HCT116 (cell line): Measurements from ENCODE around the gene DAPK1. TPM values are rescaled to one million over a fixed set of nuclear protein-coding genes. Genes with fewer than 3 reads are reported as not detected.

Experiments used
- ATAC-seq: fragments of 200-7000 bp; cut with Tn5 transposase; 2 replicates; pipeline ENCODE4 v1.9.1; 2020; ENCODE audit warnings: mild to moderate bottlenecking, moderate library complexity
- BruUV-seq: library from RNA; stranded (reverse); fragments of 400-500 nt; replicated peaks from 2 replicates; lab custom pipeline; 2021; lab: Mats Ljungman, UMichigan
- CTCF ChIA-PET: fragments of 300-600 bp; sonication (Branson Sonifier 250); formaldehyde crosslinking; loops from one replicate; lab custom pipeline; 2021; ENCODE audit warnings: antibody characterized with exemption; lab: Charles Lee
- POLR2A ChIA-PET: fragments of 300-600, 350-600 bp; sonication (Branson Sonifier 250); formaldehyde crosslinking; loops from one replicate; lab custom pipeline; 2021; ENCODE audit warnings: antibody characterized with exemption; lab: Charles Lee
- RAD21 ChIA-PET, 2 experiments: fragments of 300-600 bp; sonication (Branson Sonifier 250); formaldehyde crosslinking; loops; one replicate each; lab custom pipeline; 2023; ENCODE audit warnings: low total read pairs in 2 of 2; ENCODE audit not compliant: uncharacterized antibody in 2 of 2, unreplicated experiment in 2 of 2, low non-redundant PET in 1 of 2; lab: Charles Lee
- DNase-seq: peaks from one replicate; pipeline ENCODE4 v3.0.0-alpha.2; 2010; ENCODE audit warnings: low read depth, low spot score
- H2AFZ ChIP-seq: fragments of 200-600 bp; shearing (Covaris generic), sonication (generic); 2 replicates; pipeline ENCODE4 v1.6.1; 2017; ENCODE audit warnings: low read depth, mixed run types, mixed read lengths, antibody characterized with exemption, low read length; ENCODE audit not compliant: poor library complexity, severe bottlenecking
- H3K27ac ChIP-seq: 2 replicates; pipeline ENCODE4 v1.5.1; 2012; ENCODE audit warnings: low read depth, low read length
- H3K27me3 ChIP-seq: fragments of 200-600 bp; sonication (generic); 2 replicates; pipeline ENCODE4 v1.6.1; 2016; ENCODE audit warnings: mixed run types, low read length, mixed read lengths; ENCODE audit not compliant: insufficient read depth
- H3K36me3 ChIP-seq, 2 experiments: fragments of 200-500 bp in 1 of 2; fragments of 200-600 bp in 1 of 2; sonication (Bioruptor generic) in 1 of 2; sonication (generic) in 1 of 2; 2 replicates each; pipeline versions ENCODE4 v1.5.1 to v1.6.1; 2014 to 2016; ENCODE audit warnings: low read length in 2 of 2, inconsistent platforms in 1 of 2, mixed read lengths in 1 of 2, mixed run types in 1 of 2; ENCODE audit not compliant: insufficient read depth in 2 of 2, control insufficient read depth in 1 of 2
- H3K4me1 ChIP-seq, 2 experiments: fragments of 200-600 bp in 1 of 2; sonication (generic) in 1 of 2; 2 replicates each; pipeline versions ENCODE4 v1.5.1 to v1.6.1; 2012 to 2017; ENCODE audit warnings: low read length in 2 of 2, inconsistent platforms in 1 of 2, mild to moderate bottlenecking in 1 of 2, mixed read lengths in 1 of 2, mixed run types in 1 of 2, moderate library complexity in 1 of 2; ENCODE audit not compliant: insufficient read depth in 2 of 2, control insufficient read depth in 1 of 2
- H3K4me2 ChIP-seq: fragments of 200-600 bp; sonication (generic); 2 replicates; pipeline ENCODE4 v1.6.1; 2017; ENCODE audit warnings: mixed run types, low read length, mixed read lengths
- H3K4me3 ChIP-seq, 2 experiments: fragments of 200-600 bp in 1 of 2; sonication (generic) in 1 of 2; replicated peaks in 1 of 2; 2 replicates each; pipeline ENCODE4 v1.5.1; 2011 to 2016; ENCODE audit warnings: low read length in 2 of 2, control low read depth in 1 of 2, low read depth in 1 of 2, mild to moderate bottlenecking in 1 of 2, mixed read lengths in 1 of 2, mixed run types in 1 of 2
- H3K79me2 ChIP-seq: fragments of 200-600 bp; sonication (generic); 2 replicates; pipeline ENCODE4 v1.6.1; 2017; ENCODE audit warnings: mild to moderate bottlenecking, mixed run types, low read length, moderate library complexity, mixed read lengths; ENCODE audit not compliant: insufficient read depth
- H3K9ac ChIP-seq: fragments of 200-600 bp; sonication (generic); 2 replicates; pipeline ENCODE4 v1.6.1; 2016; ENCODE audit warnings: low read length, mixed read lengths
- H3K9me2 ChIP-seq: fragments of 200-600 bp; sonication (generic), shearing (Covaris generic); 2 replicates; pipeline ENCODE4 v1.6.1; 2017; ENCODE audit warnings: mixed run types, mild to moderate bottlenecking, moderate library complexity; ENCODE audit not compliant: insufficient read depth
- H3K9me3 ChIP-seq, 2 experiments: fragments of 200-500 bp in 1 of 2; fragments of 200-600 bp in 1 of 2; sonication (Bioruptor generic) in 1 of 2; sonication (generic) in 1 of 2; 2 replicates each; pipeline ENCODE4 v1.6.1; 2014 to 2017; ENCODE audit warnings: low read length in 2 of 2, mixed read lengths in 2 of 2, inconsistent platforms in 1 of 2, low read depth in 1 of 2, mild to moderate bottlenecking in 1 of 2, mixed run types in 1 of 2, moderate library complexity in 1 of 2; ENCODE audit not compliant: control insufficient read depth in 1 of 2, insufficient read depth in 1 of 2
- H4K20me1 ChIP-seq: fragments of 200-600 bp; sonication (generic), shearing (Covaris generic); 2 replicates; pipeline ENCODE4 v1.6.1; 2017; ENCODE audit warnings: mixed run types, mild to moderate bottlenecking, moderate library complexity; ENCODE audit not compliant: insufficient read depth
- FOSL1 ChIP-seq: IDR thresholded peaks from 2 replicates; pipeline ENCODE4 v1.6.1; 2012; ENCODE audit warnings: low read depth
- POLR2AphosphoS5 ChIP-seq: IDR thresholded peaks from 2 replicates; pipeline ENCODE4 v1.6.1; 2011; ENCODE audit warnings: mild to moderate bottlenecking, low read depth, low read length, moderate library complexity
- TCF7L2 ChIP-seq: IDR thresholded peaks from 2 replicates; pipeline ENCODE4 v1.7.0; 2011; ENCODE audit warnings: borderline replicate concordance, inconsistent platforms; ENCODE audit not compliant: insufficient read depth, insufficient read length; ENCODE audit errors: extremely low read depth
- intact Hi-C: fragments of 100-400 bp; cut with micrococcal nuclease; formaldehyde crosslinking; loops from 2 replicates; pipeline ENCODE4 v1.10.0; 2022
- total RNA-seq: library from RNA; stranded (reverse); gene quantifications from one replicate; pipeline ENCODE4 v1.2.1, GENCODE V29; 2021; ENCODE audit not compliant: unreplicated experiment

Gene DAPK1
- total RNA-seq, 1 experiment from 2014 or later, result 5.6 TPM

DNA sequence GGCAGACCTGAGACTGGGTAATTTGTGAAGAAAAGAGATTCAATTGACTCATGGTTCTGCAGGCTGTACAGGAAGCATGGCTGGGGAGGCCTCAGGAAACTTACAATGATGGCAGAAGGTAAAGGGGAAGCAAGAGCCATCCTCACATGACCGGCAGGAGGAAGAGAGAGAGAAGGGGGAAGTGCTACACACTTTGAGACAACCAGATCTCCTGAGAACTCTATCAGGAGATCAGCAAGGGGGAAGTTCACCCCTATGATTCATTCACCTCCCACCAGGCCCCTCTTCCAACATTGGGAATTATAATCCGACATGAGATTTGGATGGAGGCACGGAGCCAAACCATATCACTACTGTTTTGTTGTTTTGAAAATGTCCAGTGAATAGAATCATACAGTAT lies 110.2 kb downstream of the DAPK1 start:
- H3K4me2 ChIP-seq, result no peak overlapping the region
- H3K36me3 ChIP-seq, result no peaks in the 10 kb centered on the region
- H3K9me3 ChIP-seq, result no peaks in the 10 kb centered on the region
- no peaks in the 10 kb centered on the region for H4K20me1 ChIP-seq
- no peak for DNase-seq
- TF ChIP-seq FOSL1, result no peak
- H2AFZ ChIP-seq, result no peak overlapping the region
- peaks cover 0 to 11% of the 10 kb centered on the region in 2 experiments; a peak in 2 of 4 replicates for H3K4me1 ChIP-seq
- H3K9ac ChIP-seq, result no peak overlapping the region
- CTCF ChIA-PET, result no interaction called here
- no peak overlapping the region for H3K4me3 ChIP-seq
- no peak overlapping the region for H3K27ac ChIP-seq
- H3K79me2 ChIP-seq, result no peaks in the 10 kb centered on the region
- intact Hi-C loops, result no loop called here
- H3K27me3 ChIP-seq, result no peaks in the 10 kb centered on the region
- RAD21 ChIA-PET, result no interaction called here
- POLR2A ChIA-PET, result no interaction called here
- ATAC-seq, result no peak
- H3K9me2 ChIP-seq, result no peaks in the 10 kb centered on the region
- BruUV-seq, result no TSS peak

DNA sequence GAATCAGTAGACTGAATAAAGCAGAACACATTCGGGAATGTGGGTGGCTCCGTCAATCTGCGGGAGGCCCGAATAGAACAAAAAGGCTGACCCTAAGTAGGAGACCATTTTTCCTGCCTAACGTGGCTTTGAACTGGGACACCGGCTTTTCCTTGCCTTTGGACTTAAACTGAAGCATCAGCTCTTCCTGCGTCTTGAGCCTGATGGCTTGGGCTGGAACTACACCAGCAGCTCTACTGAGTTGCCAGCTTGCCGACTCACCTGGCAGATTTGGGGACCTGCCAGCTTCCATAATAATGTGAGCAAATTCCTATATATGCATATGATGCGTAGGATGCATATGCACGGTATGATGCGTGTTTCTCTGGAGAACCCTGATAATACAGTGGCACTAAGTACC lies 111.3 kb downstream of the DAPK1 start:
- H4K20me1 ChIP-seq, result no peaks in the 10 kb centered on the region
- H3K9me3 ChIP-seq, result no peaks in the 10 kb centered on the region
- ChIA-PET CTCF (no interaction called here), POLR2A (no interaction called here), RAD21 (no interaction called here)
- no peak overlapping the region for H3K27ac ChIP-seq
- peaks cover 0 to 11% of the 10 kb centered on the region in 2 experiments; a peak in 2 of 4 replicates for H3K4me1 ChIP-seq
- no peaks in the 10 kb centered on the region for H3K79me2 ChIP-seq
- H2AFZ ChIP-seq, result no peak overlapping the region
- intact Hi-C loops, result no loop called here
- no peak overlapping the region for H3K9ac ChIP-seq
- H3K4me3 ChIP-seq, result no peak overlapping the region
- no peak for ATAC-seq
- H3K4me2 ChIP-seq, result no peak overlapping the region
- H3K27me3 ChIP-seq, result no peaks in the 10 kb centered on the region
- no peak for TF ChIP-seq TCF7L2
- no peak for TF ChIP-seq POLR2AphosphoS5
- BruUV-seq, result no TSS peak
- no peaks in the 10 kb centered on the region for H3K9me2 ChIP-seq
- DNase-seq, result no peak
- no peaks in the 10 kb centered on the region for H3K36me3 ChIP-seq
